ENCODE results near the gene PKD1L1. TPM values are rescaled to one million over a fixed set of nuclear protein-coding genes. Genes with fewer than 3 reads are reported as not detected.

Gene PKD1L1
- total RNA-seq, 1 experiment from 2014 or later = 0.17 TPM

GRCh38 chr7:47992446-47992845 lies 44.2 kb upstream of the PKD1L1 start:
- Histone ChIP-seq H3K27me3 (ENCODE audit: insufficient read depth, low read length) (no peaks in the 10 kb centered on the region), H3K79me2 (ENCODE audit: insufficient read depth, low read length) (no peaks in the 10 kb centered on the region), H4K20me1 (ENCODE audit: insufficient read depth) (no peaks in the 10 kb centered on the region), H3K9ac (ENCODE audit: low read length) (no peak overlapping the region), H3K9me2 (ENCODE audit: insufficient read depth) (no peaks in the 10 kb centered on the region), H3K36me3 (ENCODE audit: control insufficient read depth in 1 of 2, insufficient read depth in 2 of 2, low read length in 2 of 2) (no peaks in the 10 kb centered on the region), H3K4me1 (ENCODE audit: control insufficient read depth in 1 of 2, insufficient read depth in 2 of 2, low read length in 2 of 2) (peaks cover 2 to 5% of the 10 kb centered on the region in 2 experiments; a peak in 2 of 4 replicates), H3K4me2 (ENCODE audit: low read length) (no peak overlapping the region), H3K9me3 (ENCODE audit: control insufficient read depth in 1 of 2, insufficient read depth in 1 of 2, low read depth in 1 of 2, low read length in 2 of 2) (no peaks in the 10 kb centered on the region), H3K27ac (ENCODE audit: low read depth, low read length) (no peak overlapping the region), H2AFZ (ENCODE audit: low read depth, low read length, poor library complexity, severe bottlenecking) (no peak overlapping the region), H3K4me3 (replicated peaks in 1 of 2; ENCODE audit: low read depth in 1 of 2, low read length in 2 of 2) (no peak overlapping the region)
- ChIA-PET CTCF (interaction anchor here (1.3 to 1.4 kb wide), 3 partner anchors 96 to 118 kb away, joined by 4 to 10 read pairs (median 5); no protein-coding TSS in a partner anchor), POLR2A (no interaction called here), RAD21 (ENCODE audit: low non-redundant PET in 1 of 2, low total read pairs in 2 of 2, uncharacterized antibody in 2 of 2, unreplicated experiment in 2 of 2) (no interaction called here)
- BruUV-seq (replicated peaks) = no TSS peak
- ATAC-seq = no peak
- TF ChIP-seq RAD21 (IDR thresholded peaks at IDR 0.05; ENCODE audit: low read depth) (peak; percentile 46; the same call in 1 of the 2 replicates), CTCF (IDR thresholded peaks at IDR 0.05 in 2 of 3, conservative IDR thresholded peaks at IDR 0.05 in 1 of 3; ENCODE audit: borderline replicate concordance in 1 of 3, insufficient read depth in 1 of 3, low read depth in 2 of 3, low read length in 2 of 3) (peak in 1 of 3 experiments; percentile 26; a peak in 1 of 6 replicates), SP1 (IDR thresholded peaks at IDR 0.05; ENCODE audit: low read depth) (no peak)
- DNase-seq (ENCODE audit: low read depth, low spot score) = no peak
- intact Hi-C loops (cut with micrococcal nuclease) = no loop called here

GRCh38 chr7:47991741-47992311 lies 43.6 kb upstream of the PKD1L1 start:
- H3K27ac ChIP-seq (ENCODE audit: low read depth, low read length) = no peak overlapping the region
- ChIA-PET RAD21 (ENCODE audit: low non-redundant PET in 1 of 2, low total read pairs in 2 of 2, uncharacterized antibody in 2 of 2, unreplicated experiment in 2 of 2) (no interaction called here), CTCF (interaction anchor here (0.7 to 1.4 kb wide), 4 partner anchors 96 to 163 kb away, joined by 3 to 10 read pairs (median 4); no protein-coding TSS in a partner anchor), POLR2A (interaction anchor here (1.3 kb wide), 1 partner anchor 8 kb away, joined by 4 read pairs; no protein-coding TSS in a partner anchor)
- peaks cover 2 to 5% of the 10 kb centered on the region in 2 experiments; a peak in 2 of 4 replicates for H3K4me1 ChIP-seq (ENCODE audit: control insufficient read depth in 1 of 2, insufficient read depth in 2 of 2, low read length in 2 of 2)
- no peaks in the 10 kb centered on the region for H3K27me3 ChIP-seq (ENCODE audit: insufficient read depth, low read length)
- H3K36me3 ChIP-seq (ENCODE audit: control insufficient read depth in 1 of 2, insufficient read depth in 2 of 2, low read length in 2 of 2) = no peaks in the 10 kb centered on the region
- no peaks in the 10 kb centered on the region for H4K20me1 ChIP-seq (ENCODE audit: insufficient read depth)
- no TSS peak for BruUV-seq (replicated peaks)
- peak; percentile 96 for ATAC-seq
- no peak overlapping the region for H2AFZ ChIP-seq (ENCODE audit: low read depth, low read length, poor library complexity, severe bottlenecking)
- no peaks in the 10 kb centered on the region for H3K9me3 ChIP-seq (ENCODE audit: control insufficient read depth in 1 of 2, insufficient read depth in 1 of 2, low read depth in 1 of 2, low read length in 2 of 2)
- H3K4me3 ChIP-seq (replicated peaks in 1 of 2; ENCODE audit: low read depth in 1 of 2, low read length in 2 of 2) = no peak overlapping the region
- peak overlapping the region; percentile 29; the same call in 1 of the 2 replicates for H3K4me2 ChIP-seq (ENCODE audit: low read length)
- intact Hi-C loops (cut with micrococcal nuclease) = loop anchor here (1.0 kb wide), 1 partner anchor 118 kb away; no protein-coding TSS in a partner anchor
- DNase-seq (ENCODE audit: low read depth, low spot score) = no peak
- H3K9ac ChIP-seq (ENCODE audit: low read length) = no peak overlapping the region
- no peaks in the 10 kb centered on the region for H3K9me2 ChIP-seq (ENCODE audit: insufficient read depth)
- H3K79me2 ChIP-seq (ENCODE audit: insufficient read depth, low read length) = no peaks in the 10 kb centered on the region
- peak; percentile 83 for TF ChIP-seq RAD21 (IDR thresholded peaks at IDR 0.05; ENCODE audit: low read depth)
- TF ChIP-seq SIN3A (IDR thresholded peaks at IDR 0.05; ENCODE audit: low read depth) = no peak
- TF ChIP-seq EZH2phosphoT487 (IDR thresholded peaks at IDR 0.05; ENCODE audit: borderline replicate concordance) = no peak
- peak; percentile 37 for TF ChIP-seq POLR2A (IDR thresholded peaks at IDR 0.05; ENCODE audit: borderline replicate concordance, extremely low read depth, insufficient read depth, insufficient read length)
- no peak for TF ChIP-seq ATF3 (IDR thresholded peaks at IDR 0.05)
- no peak for TF ChIP-seq POLR2AphosphoS5 (IDR thresholded peaks at IDR 0.05; ENCODE audit: low read depth, low read length)
- peak; percentile 52 to 62 (median 61); a peak in 5 of 6 replicates for TF ChIP-seq CTCF (IDR thresholded peaks at IDR 0.05 in 2 of 3, conservative IDR thresholded peaks at IDR 0.05 in 1 of 3; ENCODE audit: borderline replicate concordance in 1 of 3, insufficient read depth in 1 of 3, low read depth in 2 of 3, low read length in 2 of 3)
- TF ChIP-seq ZNF274 (IDR thresholded peaks at IDR 0.05; ENCODE audit: low read depth, low read length) = no peak

Data from HCT116 (cell line).